HUES64 (cell line): ENCODE data around the gene AACS.
"Not testable (repeated sequence)": the region's sequence is repeated elsewhere in the genome, so short reads cannot be mapped to it uniquely, and the experiment has no call there.

Experiments
- H3K27ac ChIP-seq: 2 replicates; pipeline ENCODE4 v1.7.0; 2013; ENCODE audit warnings: low read depth, low read length, inconsistent platforms
- H3K27me3 ChIP-seq: 2 replicates; pipeline ENCODE4 v1.6.1; 2013; ENCODE audit warnings: mild to moderate bottlenecking, low read length; ENCODE audit not compliant: insufficient read depth
- H3K36me3 ChIP-seq: 2 replicates; pipeline ENCODE4 v1.6.1; 2013; ENCODE audit warnings: mild to moderate bottlenecking, low read length; ENCODE audit not compliant: insufficient read depth
- H3K4me1 ChIP-seq: 2 replicates; pipeline ENCODE4 v1.6.1; 2013; ENCODE audit warnings: mild to moderate bottlenecking, low read length, moderate library complexity; ENCODE audit not compliant: insufficient read depth
- H3K4me3 ChIP-seq: 2 replicates; pipeline ENCODE4 v1.5.1; 2013; ENCODE audit warnings: mild to moderate bottlenecking, low read length, moderate library complexity
- H3K9ac ChIP-seq: 2 replicates; pipeline ENCODE4 v1.6.1; 2013; ENCODE audit warnings: mild to moderate bottlenecking, low read depth, low read length
- H3K9me3 ChIP-seq: 2 replicates; pipeline ENCODE4 v1.6.1; 2013; ENCODE audit warnings: low read depth, low read length; ENCODE audit not compliant: insufficient read depth
- WGBS: fragments of 150-250, 120-280 bp; methylation state at CpG from one replicate; pipeline ENCODE4 v1.1.7; 2013; ENCODE audit warnings: missing lambda C conversion rate; 5-methylcytosine and 5-hydroxymethylcytosine counted together

The AACS gene

DNA sequence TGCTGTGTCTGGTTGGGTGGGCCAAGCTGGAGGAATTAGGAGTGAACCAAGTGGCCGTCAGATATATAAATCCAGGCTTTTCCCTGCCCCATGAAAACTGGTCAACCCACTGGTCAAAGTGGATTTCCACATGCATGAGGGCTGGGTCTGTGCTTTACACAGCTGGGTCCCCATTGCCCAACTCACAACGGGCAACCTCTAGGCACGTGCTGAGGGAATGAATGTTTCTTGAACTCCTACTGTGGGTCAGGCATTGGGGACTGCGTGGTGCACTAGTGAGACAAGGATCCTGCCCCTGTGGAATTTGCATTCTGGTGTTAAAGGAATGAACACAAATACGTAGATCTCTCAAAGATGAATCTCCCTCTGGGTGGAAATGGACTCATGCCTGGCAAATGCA, 7.5 kb upstream of the AACS start:
- H3K4me3 ChIP-seq: no peak overlapping the region
- no peak overlapping the region for H3K9ac ChIP-seq
- no peak overlapping the region for H3K27ac ChIP-seq
- no peaks in the 10 kb centered on the region for H3K27me3 ChIP-seq
- peaks cover 3% of the 10 kb centered on the region; the same call in 1 of the 2 replicates for H3K4me1 ChIP-seq
- H3K36me3 ChIP-seq: no peaks in the 10 kb centered on the region
- WGBS: 90% methylated on average over 5 of the region's 5 CpGs
- peaks cover 18% of the 10 kb centered on the region for H3K9me3 ChIP-seq

DNA sequence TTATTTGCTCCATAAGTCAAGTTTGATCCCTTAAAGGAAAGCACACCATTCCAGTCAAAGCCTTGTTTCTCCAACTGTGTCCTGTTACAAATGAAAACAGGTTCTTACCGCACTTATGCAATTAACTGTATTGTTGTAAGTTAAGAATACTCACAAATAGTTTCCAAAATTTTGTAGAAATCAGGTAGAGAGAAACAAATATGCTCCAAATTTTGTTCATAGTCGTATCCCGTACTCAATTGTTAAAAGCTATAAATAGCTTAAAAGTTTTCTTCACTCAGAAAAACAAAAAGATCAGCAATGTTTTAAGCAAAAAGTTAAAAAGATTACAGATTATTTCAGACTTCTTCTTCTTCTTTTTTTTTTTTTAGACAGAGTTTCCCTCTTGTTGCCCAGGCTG, 4.0 kb upstream of the AACS start:
- H3K27ac ChIP-seq: no peak overlapping the region
- WGBS: no CpG with 5 or more reads among the region's 3 CpGs
- no peak overlapping the region for H3K9ac ChIP-seq
- peaks cover 15% of the 10 kb centered on the region for H3K9me3 ChIP-seq
- H3K36me3 ChIP-seq: no peaks in the 10 kb centered on the region
- no peaks in the 10 kb centered on the region for H3K27me3 ChIP-seq
- H3K4me1 ChIP-seq: peaks cover 19% of the 10 kb centered on the region
- no peak overlapping the region for H3K4me3 ChIP-seq

DNA sequence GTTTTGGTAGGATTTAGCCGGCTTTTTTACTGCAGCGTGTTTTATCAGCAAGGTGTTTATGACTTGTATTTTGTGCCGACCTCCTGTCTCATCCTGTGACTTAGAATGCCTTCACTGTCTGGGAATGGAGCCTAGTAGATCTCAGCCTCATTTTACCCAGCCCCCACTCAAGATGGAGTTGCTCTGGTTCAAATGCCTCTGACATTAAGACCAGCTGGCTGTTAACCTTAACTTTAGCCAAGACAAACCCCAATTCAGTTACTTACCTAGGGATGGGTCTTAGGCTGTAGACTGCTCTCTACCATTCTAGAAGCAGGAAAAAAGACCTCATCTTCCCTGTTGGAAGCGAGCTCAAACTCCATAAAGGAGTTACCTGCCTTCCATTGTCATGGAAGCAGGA, 1.7 kb upstream of the AACS start:
- H3K9me3 ChIP-seq: peaks cover 15% of the 10 kb centered on the region
- H3K36me3 ChIP-seq, H3K9ac ChIP-seq, H3K27ac ChIP-seq, H3K4me3 ChIP-seq, H3K27me3 ChIP-seq: not testable (repeated sequence)
- peaks cover 28% of the 10 kb centered on the region for H3K4me1 ChIP-seq
- WGBS: 85% methylated on average over 4 of the region's 4 CpGs

DNA sequence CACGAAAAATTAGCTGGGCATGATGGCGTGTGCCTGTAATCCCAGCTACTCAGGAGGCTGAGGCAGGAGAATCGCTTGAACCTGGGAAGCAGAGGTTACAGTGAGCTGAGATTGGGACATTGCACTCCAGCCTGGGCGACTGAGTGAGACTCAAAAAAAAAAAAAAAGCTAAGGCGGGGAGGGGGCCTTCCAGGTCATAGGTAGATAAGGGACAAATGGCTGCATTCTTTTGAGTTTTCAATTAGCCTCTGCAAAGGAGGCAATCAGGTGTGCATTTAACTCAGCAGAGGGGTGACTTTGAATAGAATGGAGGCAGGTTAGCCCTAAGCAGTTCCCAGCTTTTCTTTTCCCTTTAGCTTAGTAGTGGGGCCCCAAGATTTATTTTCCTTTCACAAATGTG, 743 bp upstream of the AACS start:
- peaks cover 15% of the 10 kb centered on the region for H3K9me3 ChIP-seq
- 57% methylated on average over 5 of the region's 5 CpGs for WGBS
- peak overlapping the region; percentile 80 for H3K9ac ChIP-seq
- no peaks in the 10 kb centered on the region for H3K27me3 ChIP-seq
- H3K27ac ChIP-seq: peak overlapping the region; percentile 83; the same call in 1 of the 2 replicates
- H3K4me1 ChIP-seq: peaks cover 29% of the 10 kb centered on the region
- H3K4me3 ChIP-seq: peak overlapping the region; percentile 84
- H3K36me3 ChIP-seq: 0 out of 2 replicates have a peak, but pooled peaks cover under 1% of the 10 kb centered on the region

DNA sequence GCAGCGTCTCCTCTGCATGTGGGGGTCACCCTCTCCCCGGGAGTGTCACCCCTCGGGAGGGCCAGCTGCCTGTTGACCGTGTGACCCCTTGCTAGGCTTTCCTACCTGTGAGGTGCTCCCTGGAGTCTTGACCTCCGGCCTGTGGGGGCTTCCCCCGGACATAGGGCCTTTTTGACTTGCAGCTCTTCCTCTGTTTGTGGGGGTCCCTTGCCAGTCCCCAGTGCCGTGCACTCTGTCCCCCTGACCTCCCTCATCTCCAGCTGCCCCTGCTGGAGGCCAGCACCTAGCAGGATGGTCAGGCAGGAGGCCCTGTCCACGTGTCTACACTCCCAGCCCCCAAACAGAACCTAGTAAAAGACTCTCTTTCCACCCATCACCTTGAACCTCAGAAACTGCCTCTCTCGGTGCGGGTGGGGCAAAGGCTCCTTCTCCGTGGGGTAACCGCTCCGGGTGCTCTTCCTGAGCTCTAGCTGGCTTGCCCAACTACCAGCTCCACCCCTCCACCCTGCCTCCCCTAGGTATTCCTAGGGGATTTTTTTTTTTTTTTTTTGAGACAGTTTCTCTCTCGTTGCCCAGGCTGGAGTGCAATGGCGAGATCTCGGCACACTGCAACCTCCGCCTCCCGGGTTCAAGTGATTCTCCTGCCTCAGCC, 810 bp downstream of the AACS start:
- Histone ChIP-seq H3K9ac (peak overlapping the region; percentile 76), H3K36me3 (peaks cover 5% of the 10 kb centered on the region), H3K4me3 (peak overlapping the region; percentile 84), H3K4me1 (peaks cover 29% of the 10 kb centered on the region), H3K9me3 (peaks cover 7% of the 10 kb centered on the region), H3K27me3 (no peaks in the 10 kb centered on the region), H3K27ac (no peak overlapping the region)
- WGBS: 45% methylated on average over 18 of the region's 18 CpGs

DNA sequence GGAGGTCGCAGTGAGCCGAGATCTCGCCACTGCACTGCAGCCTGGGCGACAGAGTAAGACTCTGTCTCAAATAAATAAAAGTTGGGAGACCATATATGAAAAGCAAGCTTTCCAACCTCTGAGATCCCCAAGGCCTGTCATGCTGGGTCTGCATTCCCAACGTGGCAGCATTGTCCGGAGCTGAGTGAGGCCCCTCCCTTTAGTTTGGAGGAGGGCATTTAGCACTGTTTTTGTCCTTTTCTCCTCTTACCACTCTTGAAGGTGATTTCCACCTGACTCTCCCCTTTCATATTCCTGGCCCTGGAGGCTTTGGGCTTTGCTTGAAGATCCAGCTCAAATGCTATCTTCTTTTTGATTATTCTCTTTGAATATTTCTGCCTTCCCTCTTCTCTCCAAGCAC, 3.2 kb downstream of the AACS start:
- H3K9me3 ChIP-seq: no peaks in the 10 kb centered on the region
- peaks cover 16% of the 10 kb centered on the region for H3K36me3 ChIP-seq
- H3K4me3 ChIP-seq: no peak overlapping the region
- peaks cover 21% of the 10 kb centered on the region; the same call in 1 of the 2 replicates for H3K4me1 ChIP-seq
- H3K9ac ChIP-seq: no peak overlapping the region
- 63% methylated on average over 6 of the region's 6 CpGs for WGBS
- no peak overlapping the region for H3K27ac ChIP-seq
- H3K27me3 ChIP-seq: no peaks in the 10 kb centered on the region

DNA sequence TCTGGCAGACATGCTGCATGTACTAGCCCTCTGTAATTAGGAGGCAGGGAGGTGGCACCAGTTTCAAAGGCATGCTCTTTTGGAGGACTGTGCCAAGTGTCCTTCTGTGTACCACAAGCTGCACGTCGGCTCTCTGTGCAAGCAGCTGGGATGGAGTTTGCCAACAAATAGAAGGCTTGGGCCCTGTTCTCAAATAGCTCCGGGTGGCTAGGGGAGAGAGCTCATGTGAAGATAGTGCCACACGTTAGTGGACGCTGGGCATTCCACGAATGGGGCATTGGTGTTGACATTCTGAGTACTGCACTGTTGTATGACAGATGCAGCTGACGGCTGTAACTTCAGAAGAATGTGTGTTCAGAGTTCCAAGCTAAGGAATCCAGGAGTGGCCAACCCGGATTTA, 4.4 kb downstream of the AACS start:
- Histone ChIP-seq H3K27me3 (no peaks in the 10 kb centered on the region), H3K9ac (no peak overlapping the region), H3K36me3 (peaks cover 24% of the 10 kb centered on the region), H3K4me3 (no peak overlapping the region), H3K4me1 (0 out of 2 replicates have a peak, but pooled peaks cover 14% of the 10 kb centered on the region), H3K9me3 (no peaks in the 10 kb centered on the region), H3K27ac (no peak overlapping the region)
- WGBS: 93% methylated on average over 8 of the region's 8 CpGs

DNA sequence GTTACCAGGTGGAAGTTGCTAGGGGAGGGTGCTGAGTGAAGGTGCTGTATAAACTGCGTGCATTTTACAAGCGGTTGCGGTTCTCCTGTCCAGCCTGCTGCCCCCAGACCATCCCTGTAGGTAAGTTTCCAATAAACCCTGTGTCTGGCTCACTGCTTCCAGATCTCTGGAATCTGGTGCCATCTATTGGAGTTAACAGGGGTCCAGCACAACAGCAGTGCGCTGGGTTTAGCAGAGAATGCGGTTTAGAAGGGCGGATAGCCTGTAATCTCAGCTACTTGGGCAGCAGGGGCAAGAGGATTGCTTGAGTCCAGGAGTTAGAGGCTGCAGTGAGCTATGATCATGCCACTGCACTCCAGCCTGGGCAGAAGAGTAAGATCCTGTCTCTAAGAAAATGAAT, 4.9 kb downstream of the AACS start:
- Histone ChIP-seq H3K27ac (no peak overlapping the region), H3K9me3 (no peaks in the 10 kb centered on the region), H3K36me3 (peaks cover 24% of the 10 kb centered on the region), H3K27me3 (no peaks in the 10 kb centered on the region), H3K9ac (no peak overlapping the region), H3K4me3 (no peak overlapping the region), H3K4me1 (0 out of 2 replicates have a peak, but pooled peaks cover 12% of the 10 kb centered on the region)
- 85% methylated on average over 6 of the region's 6 CpGs for WGBS

DNA sequence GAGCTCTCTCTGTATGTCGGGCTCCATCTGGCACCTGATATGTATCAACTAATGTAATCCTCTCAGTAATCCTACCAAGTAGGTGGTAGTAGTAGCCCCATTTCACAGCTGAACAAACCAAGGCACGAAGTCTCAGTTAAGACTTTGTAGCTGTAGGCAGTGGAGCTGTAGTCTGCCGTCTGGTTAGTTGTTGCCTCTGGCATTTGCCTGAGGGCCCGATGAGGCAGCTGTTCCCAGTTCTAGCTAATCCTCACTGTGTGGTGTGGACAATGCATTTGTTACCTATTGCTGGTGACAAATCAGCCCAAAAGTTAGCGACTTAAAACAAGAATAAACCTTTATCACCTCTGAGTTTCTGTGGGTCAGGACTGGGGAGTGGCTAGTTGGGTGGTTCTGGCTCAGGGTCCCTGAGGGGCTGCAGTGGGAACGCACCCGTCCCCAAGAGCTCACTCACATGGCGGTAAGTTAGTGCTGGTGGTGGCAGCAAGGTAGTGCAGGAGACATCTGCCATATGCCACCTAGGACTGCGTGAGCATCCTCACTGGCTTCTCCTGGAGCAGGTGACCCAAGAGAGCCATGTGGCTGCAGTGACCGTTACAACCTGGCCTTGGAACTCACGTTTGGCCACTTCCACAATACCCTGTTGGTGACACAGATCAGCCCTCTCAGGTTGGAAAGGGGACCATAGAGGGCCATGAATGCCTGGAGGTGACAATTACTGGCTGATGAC, 5.6 kb downstream of the AACS start:
- no peak overlapping the region for H3K4me3 ChIP-seq
- H3K36me3 ChIP-seq: peaks cover 26% of the 10 kb centered on the region
- 93% methylated on average over 10 of the region's 11 CpGs for WGBS
- H3K4me1 ChIP-seq: 0 out of 2 replicates have a peak, but pooled peaks cover 12% of the 10 kb centered on the region
- H3K9me3 ChIP-seq: no peaks in the 10 kb centered on the region
- no peaks in the 10 kb centered on the region for H3K27me3 ChIP-seq
- H3K9ac ChIP-seq: no peak overlapping the region
- no peak overlapping the region for H3K27ac ChIP-seq

DNA sequence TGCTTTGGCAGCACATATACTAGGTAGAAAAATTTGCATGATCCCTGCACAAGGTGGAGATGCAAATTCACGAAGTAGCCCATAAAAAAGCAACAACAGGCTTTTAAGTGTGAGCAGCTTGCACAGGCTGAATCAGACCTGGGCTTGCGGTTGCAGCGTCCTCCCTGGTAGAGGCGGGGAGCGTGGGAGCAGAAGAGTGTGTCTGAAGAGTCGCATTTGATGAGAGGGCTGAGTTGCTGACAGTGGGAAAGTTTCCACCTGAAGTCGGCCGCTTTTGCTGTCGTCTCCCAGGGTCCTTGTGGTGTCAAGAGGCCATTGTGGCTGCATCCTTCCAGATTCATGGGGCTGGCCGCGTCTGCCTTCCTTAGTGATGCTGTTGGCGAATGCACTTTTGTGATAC, 6.2 kb downstream of the AACS start:
- Histone ChIP-seq H3K4me1 (0 out of 2 replicates have a peak, but pooled peaks cover 9% of the 10 kb centered on the region), H3K27me3 (no peaks in the 10 kb centered on the region), H3K9me3 (no peaks in the 10 kb centered on the region), H3K36me3 (peaks cover 32% of the 10 kb centered on the region), H3K27ac (no peak overlapping the region), H3K4me3 (no peak overlapping the region), H3K9ac (no peak overlapping the region)
- WGBS: 91% methylated on average over 12 of the region's 12 CpGs

DNA sequence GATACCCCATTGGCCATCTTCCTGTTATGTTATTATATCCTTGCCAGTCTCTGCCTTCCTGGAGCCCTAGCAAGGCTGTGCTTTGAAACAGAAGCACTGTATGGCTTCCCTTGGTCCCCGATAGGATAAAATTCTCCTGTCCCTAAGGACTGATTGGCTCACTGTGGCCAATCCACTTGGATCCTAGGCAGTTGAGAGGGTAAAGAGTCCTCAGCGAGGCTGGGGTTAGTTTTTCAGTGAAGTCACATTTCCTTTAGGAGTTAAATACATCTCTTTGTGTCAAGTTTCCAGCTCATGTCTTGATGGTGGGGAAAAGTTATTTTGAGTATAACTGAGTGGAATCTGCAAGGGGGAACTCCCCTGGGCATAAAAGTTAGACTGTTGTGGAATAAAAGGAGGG, 7.3 kb downstream of the AACS start:
- Histone ChIP-seq H3K27ac (no peak overlapping the region), H3K4me3 (no peak overlapping the region), H3K27me3 (no peaks in the 10 kb centered on the region), H3K9ac (no peak overlapping the region), H3K4me1 (0 out of 2 replicates have a peak, but pooled peaks cover 3% of the 10 kb centered on the region), H3K36me3 (peaks cover 41% of the 10 kb centered on the region), H3K9me3 (no peaks in the 10 kb centered on the region)
- WGBS: 87% methylated on average over 2 of the region's 2 CpGs
